Fibroblast of lung (primary cell): ENCODE measurements around the gene MRPS18A. TPM values are rescaled to one million over a fixed set of nuclear protein-coding genes. Genes with fewer than 3 reads are reported as not detected.

Experiments used
- DNase-seq, 2 donors: peaks; one replicate each; pipeline versions ENCODE4 v3.0.0 to v3.0.0-alpha.2; 2010; ENCODE audit warnings: low read depth in 2 of 2
- H2AFZ ChIP-seq: 2 replicates; pipeline ENCODE4 v1.5.1; 2012; ENCODE audit warnings: low read length, control low read depth, inconsistent platforms
- H3K27ac ChIP-seq: 2 replicates; pipeline ENCODE4 v1.5.1; 2011; ENCODE audit warnings: low read length, control low read depth; ENCODE audit not compliant: insufficient read depth
- H3K27me3 ChIP-seq: 2 replicates; pipeline ENCODE4 v1.5.1; 2011; ENCODE audit warnings: mild to moderate bottlenecking, low read length; ENCODE audit not compliant: control insufficient read depth, insufficient read depth
- H3K36me3 ChIP-seq: 2 replicates; pipeline ENCODE4 v1.5.1; 2011; ENCODE audit warnings: low read length; ENCODE audit not compliant: control insufficient read depth, insufficient read depth
- H3K4me1 ChIP-seq: 2 replicates; pipeline ENCODE4 v1.5.1; 2011; ENCODE audit warnings: low read length; ENCODE audit not compliant: control insufficient read depth, insufficient read depth; ENCODE audit errors: extremely low read depth
- H3K4me2 ChIP-seq: 2 replicates; pipeline ENCODE4 v1.5.1; 2011; ENCODE audit warnings: low read length, control low read depth; ENCODE audit not compliant: insufficient read depth; ENCODE audit errors: extremely low read depth
- H3K4me3 ChIP-seq, 4 experiments: fragments of 200-600 bp in 1 of 4; sonication (generic) in 1 of 4; replicated peaks in 1 of 4; 2 replicates each; pipeline ENCODE4 v1.5.1; 2011 to 2016; ENCODE audit warnings: low read length in 4 of 4, low read depth in 3 of 4, mild to moderate bottlenecking in 3 of 4, control low read depth in 2 of 4, inconsistent platforms in 1 of 4, mixed read lengths in 1 of 4; ENCODE audit not compliant: insufficient read depth in 1 of 4; ENCODE audit errors: control extremely low read depth in 1 of 4
- H3K79me2 ChIP-seq: 2 replicates; pipeline ENCODE4 v1.5.1; 2012; ENCODE audit warnings: mild to moderate bottlenecking, low read length, inconsistent platforms; ENCODE audit not compliant: control insufficient read depth, insufficient read depth
- H3K9ac ChIP-seq: 2 replicates; pipeline ENCODE4 v1.5.1; 2011; ENCODE audit warnings: mild to moderate bottlenecking, low read length, control low read depth; ENCODE audit not compliant: insufficient read depth
- H3K9me3 ChIP-seq: 2 replicates; pipeline ENCODE4 v1.5.1; 2012; ENCODE audit warnings: low read depth, low read length; ENCODE audit not compliant: control insufficient read depth, insufficient read depth
- H4K20me1 ChIP-seq: 2 replicates; pipeline ENCODE4 v1.5.1; 2011; ENCODE audit warnings: low read length; ENCODE audit not compliant: control insufficient read depth, insufficient read depth; ENCODE audit errors: extremely low read depth
- EZH2 ChIP-seq: IDR thresholded peaks from 2 replicates; pipeline ENCODE4 v1.5.1; 2012; ENCODE audit warnings: low read length, control low read depth, mild to moderate bottlenecking; ENCODE audit errors: missing control alignments
- polyA plus RNA-seq, 2 donors: library from polyadenylated mRNA; depleted of rRNA in 1 of 2; stranded (reverse) in 1 of 2; unstranded in 1 of 2; fragments of >200 nt; gene quantifications; 2 replicates each; pipeline ENCODE4 v1.2.1, GENCODE V29; 2011 to 2012; ENCODE audit warnings: missing spikeins in 1 of 2
- total RNA-seq: library from RNA; depleted of rRNA; stranded (reverse); fragments of >200 nt; gene quantifications from 2 replicates; pipeline ENCODE4 v1.2.1, GENCODE V29; 2014
- TF ChIP-seq, protein P1 (sequence below), 2 donors: IDR thresholded peaks in 1 of 2; conservative IDR thresholded peaks in 1 of 2; 1 replicate in 1 of 2; 2 replicates in 1 of 2; pipeline ENCODE4 v1.5.1; 2011 to 2012; ENCODE audit warnings: low read length in 2 of 2, control low read depth in 1 of 2, inconsistent platforms in 1 of 2, low read depth in 1 of 2, mild to moderate bottlenecking in 1 of 2

MRPS18A gene
- total and polyA plus RNA-seq, 2 donors (not counting 1 experiment from before 2014, with no cell fraction given) = 31.8 to 42.1 TPM

DNA sequence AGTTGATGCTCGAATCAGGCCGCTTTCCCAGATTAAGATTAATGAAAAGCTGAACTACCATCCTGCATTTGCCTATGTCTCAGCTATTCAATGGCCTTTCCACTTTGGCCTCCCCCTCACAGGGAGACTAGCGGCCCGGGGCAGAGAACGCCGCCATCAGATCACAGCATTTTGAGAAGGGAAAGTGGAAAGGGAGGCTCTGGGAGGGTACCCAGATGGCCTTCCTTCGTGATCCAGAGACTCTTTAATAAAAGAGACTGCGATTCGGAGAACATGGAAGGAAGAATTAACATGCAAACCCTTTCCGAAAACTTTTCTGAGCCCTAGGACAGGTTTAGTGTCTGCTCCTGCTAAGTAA lies 533 bp downstream of the MRPS18A start:
- H3K36me3 ChIP-seq = no peaks in the 10 kb centered on the region
- no peaks in the 10 kb centered on the region for H3K9me3 ChIP-seq
- TF ChIP-seq, protein P1, sequence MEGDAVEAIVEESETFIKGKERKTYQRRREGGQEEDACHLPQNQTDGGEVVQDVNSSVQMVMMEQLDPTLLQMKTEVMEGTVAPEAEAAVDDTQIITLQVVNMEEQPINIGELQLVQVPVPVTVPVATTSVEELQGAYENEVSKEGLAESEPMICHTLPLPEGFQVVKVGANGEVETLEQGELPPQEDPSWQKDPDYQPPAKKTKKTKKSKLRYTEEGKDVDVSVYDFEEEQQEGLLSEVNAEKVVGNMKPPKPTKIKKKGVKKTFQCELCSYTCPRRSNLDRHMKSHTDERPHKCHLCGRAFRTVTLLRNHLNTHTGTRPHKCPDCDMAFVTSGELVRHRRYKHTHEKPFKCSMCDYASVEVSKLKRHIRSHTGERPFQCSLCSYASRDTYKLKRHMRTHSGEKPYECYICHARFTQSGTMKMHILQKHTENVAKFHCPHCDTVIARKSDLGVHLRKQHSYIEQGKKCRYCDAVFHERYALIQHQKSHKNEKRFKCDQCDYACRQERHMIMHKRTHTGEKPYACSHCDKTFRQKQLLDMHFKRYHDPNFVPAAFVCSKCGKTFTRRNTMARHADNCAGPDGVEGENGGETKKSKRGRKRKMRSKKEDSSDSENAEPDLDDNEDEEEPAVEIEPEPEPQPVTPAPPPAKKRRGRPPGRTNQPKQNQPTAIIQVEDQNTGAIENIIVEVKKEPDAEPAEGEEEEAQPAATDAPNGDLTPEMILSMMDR (conservative IDR thresholded peaks at IDR 0.05 in 1 of 2, IDR thresholded peaks at IDR 0.05 in 1 of 2; ENCODE audit: low read depth in 1 of 2, low read length in 2 of 2) = no peak
- peak; percentile 40 for TF ChIP-seq EZH2
- DNase-seq = no peak
- H3K4me3 ChIP-seq = peak overlapping the region; percentile 84 to 97 (median 92)
- H3K4me1 ChIP-seq = peaks cover 2% of the 10 kb centered on the region
- peak overlapping the region; percentile 84 for H3K9ac ChIP-seq
- peak overlapping the region; percentile 85 for H3K27ac ChIP-seq
- H3K79me2 ChIP-seq = peaks cover 30% of the 10 kb centered on the region
- H4K20me1 ChIP-seq = no peaks in the 10 kb centered on the region
- no peaks in the 10 kb centered on the region for H3K27me3 ChIP-seq
- H3K4me2 ChIP-seq = peak overlapping the region; percentile 89
- H2AFZ ChIP-seq = peak overlapping the region; percentile 76

DNA sequence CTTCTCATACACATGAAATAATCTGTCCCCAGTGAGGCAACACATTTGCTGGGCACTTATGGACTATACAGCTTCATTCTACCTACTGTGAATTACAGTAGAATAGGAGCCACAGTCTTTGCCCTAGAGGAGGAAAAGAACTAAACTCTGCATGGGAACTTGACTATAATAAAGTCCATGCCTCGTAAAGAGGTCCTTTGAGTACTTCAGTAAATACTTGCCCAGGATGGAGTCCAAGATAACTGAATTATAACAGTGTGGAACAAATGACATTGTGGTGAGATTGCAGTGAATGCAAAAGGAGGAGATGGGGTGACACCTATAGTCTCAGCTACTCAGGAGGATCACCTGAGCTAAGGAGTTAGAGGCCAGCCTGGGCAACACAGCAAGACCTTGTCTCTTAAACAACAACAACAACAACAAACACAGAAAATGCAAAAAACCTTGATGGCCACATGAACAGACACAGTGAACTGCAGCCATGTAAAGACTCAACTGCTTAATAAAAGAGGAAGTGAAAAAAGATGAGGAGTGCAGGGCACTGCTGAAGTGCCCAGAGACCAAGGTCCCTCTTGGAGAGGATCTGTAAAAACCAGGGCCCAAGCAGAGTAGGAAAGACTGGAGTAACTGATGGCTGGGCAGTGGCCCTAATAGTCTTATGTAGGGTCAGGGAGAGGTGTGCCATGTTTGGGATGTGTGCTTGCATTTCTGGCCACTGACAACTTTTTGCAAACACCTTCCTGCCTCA lies 3.7 kb downstream of the MRPS18A start:
- peaks cover 2% of the 10 kb centered on the region for H3K4me1 ChIP-seq
- H4K20me1 ChIP-seq = no peaks in the 10 kb centered on the region
- peaks cover 6% of the 10 kb centered on the region for H3K36me3 ChIP-seq
- no peak overlapping the region for H3K4me3 ChIP-seq
- H3K4me2 ChIP-seq = no peak overlapping the region
- H3K9me3 ChIP-seq = no peaks in the 10 kb centered on the region
- H3K79me2 ChIP-seq = peaks cover 34% of the 10 kb centered on the region
- DNase-seq = no peak
- TF ChIP-seq, protein P1 (conservative IDR thresholded peaks at IDR 0.05 in 1 of 2, IDR thresholded peaks at IDR 0.05 in 1 of 2; ENCODE audit: low read depth in 1 of 2, low read length in 2 of 2) = no peak
- no peak for TF ChIP-seq EZH2
- H2AFZ ChIP-seq = no peak overlapping the region
- H3K9ac ChIP-seq = no peak overlapping the region
- no peak overlapping the region for H3K27ac ChIP-seq
- no peaks in the 10 kb centered on the region for H3K27me3 ChIP-seq

GRCh38 chr6:43682724-43683429 lies 4.7 kb downstream of the MRPS18A start:
- H3K4me2 ChIP-seq = no peak overlapping the region
- no peaks in the 10 kb centered on the region for H3K9me3 ChIP-seq
- no peak overlapping the region for H2AFZ ChIP-seq
- peaks cover 6% of the 10 kb centered on the region for H3K36me3 ChIP-seq
- H3K79me2 ChIP-seq = peaks cover 34% of the 10 kb centered on the region
- H3K4me1 ChIP-seq = peaks cover 2% of the 10 kb centered on the region
- no peak for DNase-seq
- H3K27me3 ChIP-seq = no peaks in the 10 kb centered on the region
- TF ChIP-seq, protein P1 (conservative IDR thresholded peaks at IDR 0.05 in 1 of 2, IDR thresholded peaks at IDR 0.05 in 1 of 2; ENCODE audit: low read depth in 1 of 2, low read length in 2 of 2) = no peak
- no peak for TF ChIP-seq EZH2
- H3K4me3 ChIP-seq = no peak overlapping the region
- H4K20me1 ChIP-seq = no peaks in the 10 kb centered on the region
- H3K9ac ChIP-seq = no peak overlapping the region
- no peak overlapping the region for H3K27ac ChIP-seq
